IPS-15b (cell line): ENCODE results near the gene ERN2.
A peak's percentile ranks its signal among the peaks of the same experiment; 100 is the strongest.

Experiments used
- H3K27me3 ChIP-seq: one replicate; pipeline ENCODE4 v1.6.1; 2013; ENCODE audit warnings: low read length; ENCODE audit not compliant: control insufficient read depth, insufficient read depth
- H3K36me3 ChIP-seq: one replicate; pipeline ENCODE4 v1.6.1; 2013; ENCODE audit warnings: low read length; ENCODE audit not compliant: control insufficient read depth, insufficient read depth
- H3K4me1 ChIP-seq: one replicate; pipeline ENCODE4 v1.6.1; 2013; ENCODE audit warnings: mild to moderate bottlenecking, low read length; ENCODE audit not compliant: control insufficient read depth, insufficient read depth
- H3K4me3 ChIP-seq: one replicate; pipeline ENCODE4 v1.5.1; 2013; ENCODE audit warnings: low read depth, low read length
- H3K9ac ChIP-seq: one replicate; pipeline ENCODE4 v1.6.1; 2013; ENCODE audit warnings: low read depth, mild to moderate bottlenecking, low read length
- H3K9me3 ChIP-seq: one replicate; pipeline ENCODE4 v1.6.1; 2013; ENCODE audit warnings: mild to moderate bottlenecking, low read length; ENCODE audit not compliant: control insufficient read depth, insufficient read depth

The ERN2 gene

DNA sequence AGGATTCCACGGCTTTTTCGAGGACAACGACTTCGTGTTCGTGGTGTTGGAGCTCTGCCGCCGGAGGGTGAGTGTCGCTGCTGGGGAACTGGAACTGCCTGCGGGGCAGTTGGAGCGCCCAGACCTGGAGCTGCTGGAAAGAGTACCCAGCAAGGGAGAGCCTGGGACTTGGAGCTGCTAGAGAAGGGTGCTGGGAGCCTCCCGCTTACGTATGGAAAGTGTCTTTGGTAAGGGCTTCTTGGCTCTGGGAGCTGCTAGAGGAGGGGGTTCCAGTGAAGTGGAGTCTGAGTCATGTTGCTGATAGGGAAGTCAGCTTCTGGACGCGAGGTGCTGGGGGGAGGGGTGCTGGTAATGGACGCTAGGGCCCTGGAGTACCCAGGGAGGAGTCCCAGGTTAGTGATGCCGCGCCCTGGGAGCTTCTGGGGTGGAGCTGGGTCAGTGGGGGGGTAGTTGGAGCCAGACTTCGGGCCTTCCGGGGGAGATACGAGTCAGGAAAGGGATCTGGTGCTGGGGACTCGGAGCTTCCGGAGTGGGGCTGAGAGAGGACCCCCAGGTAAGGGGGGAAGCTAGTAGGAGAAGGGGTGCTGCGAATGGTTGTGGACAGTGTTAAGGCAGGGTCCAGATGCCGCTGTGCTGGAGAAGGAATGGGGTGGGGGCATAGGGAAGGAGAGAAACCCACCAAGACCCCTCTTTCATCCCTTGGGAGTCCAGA, 33.6 kb downstream of the ERN2 start:
- H3K27me3 ChIP-seq: no peaks in the 10 kb centered on the region
- H3K9me3 ChIP-seq: no peaks in the 10 kb centered on the region
- peak overlapping the region; percentile 98 for H3K9ac ChIP-seq
- peak overlapping the region; percentile 97 for H3K4me3 ChIP-seq
- H3K36me3 ChIP-seq: peaks cover 44% of the 10 kb centered on the region
- H3K4me1 ChIP-seq: peaks cover 12% of the 10 kb centered on the region

- peaks cover 12% of the 10 kb centered on the region for H3K4me1 ChIP-seq
- H3K9me3 ChIP-seq: no peaks in the 10 kb centered on the region
- H3K4me3 ChIP-seq: peak within 1 kb of the TSS; percentile 97
- peak within 1 kb of the TSS; percentile 98 for H3K9ac ChIP-seq
- no peaks in the 10 kb centered on the region for H3K27me3 ChIP-seq
- H3K36me3 ChIP-seq: peaks cover 40% of the 10 kb centered on the region
These were observed 34.4 kb downstream of the ERN2 start, which contains the start of gene PLK1 for GRCh38 chr16:23678430-23679273. PLK1 (plus strand) TSS chr16:23678889; CDS start chr16:23678933, 44 bp downstream.

- Histone ChIP-seq H3K4me3 (no peak overlapping the region), H3K27me3 (no peaks in the 10 kb centered on the region), H3K9me3 (no peaks in the 10 kb centered on the region), H3K9ac (no peak overlapping the region), H3K36me3 (peaks cover 26% of the 10 kb centered on the region), H3K4me1 (peaks cover 12% of the 10 kb centered on the region)
These were observed 36.0 kb downstream of the ERN2 start for GRCh38 chr16:23676924-23677480.

DNA sequence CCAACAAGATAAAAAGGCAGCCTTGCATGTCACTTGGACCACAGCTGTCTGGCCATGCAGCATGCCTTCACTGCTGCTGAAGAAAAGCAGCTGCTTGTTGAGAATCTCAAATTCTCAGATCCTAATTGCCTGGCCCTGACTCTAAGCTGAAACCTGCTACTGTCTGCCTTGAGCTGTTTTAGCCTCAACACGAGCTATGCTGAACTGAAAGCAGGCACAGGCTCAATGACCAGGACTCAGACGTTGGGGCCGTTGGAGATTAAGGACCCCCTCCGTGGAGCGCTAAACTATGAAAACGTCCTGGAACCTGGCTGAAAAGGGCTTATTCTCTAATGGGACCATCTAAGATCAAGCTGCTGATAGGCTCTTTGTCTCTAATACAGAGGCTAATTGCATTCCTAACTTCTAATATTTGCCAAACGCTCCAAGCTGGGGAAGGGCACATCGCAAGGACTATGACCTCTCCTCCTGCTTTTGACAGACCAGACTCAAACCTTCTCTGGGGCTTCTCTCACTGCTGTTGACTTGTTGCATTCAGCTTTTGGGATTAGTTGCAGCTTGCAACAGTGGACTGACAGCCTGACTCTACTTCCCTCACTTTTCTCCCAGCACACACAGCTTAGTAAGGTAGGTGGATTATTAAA, 38.9 kb downstream of the ERN2 start:
- Histone ChIP-seq H3K36me3 (peaks cover 9% of the 10 kb centered on the region), H3K4me3 (no peak overlapping the region), H3K9me3 (no peaks in the 10 kb centered on the region), H3K27me3 (no peaks in the 10 kb centered on the region), H3K4me1 (peaks cover 3% of the 10 kb centered on the region), H3K9ac (no peak overlapping the region)

DNA sequence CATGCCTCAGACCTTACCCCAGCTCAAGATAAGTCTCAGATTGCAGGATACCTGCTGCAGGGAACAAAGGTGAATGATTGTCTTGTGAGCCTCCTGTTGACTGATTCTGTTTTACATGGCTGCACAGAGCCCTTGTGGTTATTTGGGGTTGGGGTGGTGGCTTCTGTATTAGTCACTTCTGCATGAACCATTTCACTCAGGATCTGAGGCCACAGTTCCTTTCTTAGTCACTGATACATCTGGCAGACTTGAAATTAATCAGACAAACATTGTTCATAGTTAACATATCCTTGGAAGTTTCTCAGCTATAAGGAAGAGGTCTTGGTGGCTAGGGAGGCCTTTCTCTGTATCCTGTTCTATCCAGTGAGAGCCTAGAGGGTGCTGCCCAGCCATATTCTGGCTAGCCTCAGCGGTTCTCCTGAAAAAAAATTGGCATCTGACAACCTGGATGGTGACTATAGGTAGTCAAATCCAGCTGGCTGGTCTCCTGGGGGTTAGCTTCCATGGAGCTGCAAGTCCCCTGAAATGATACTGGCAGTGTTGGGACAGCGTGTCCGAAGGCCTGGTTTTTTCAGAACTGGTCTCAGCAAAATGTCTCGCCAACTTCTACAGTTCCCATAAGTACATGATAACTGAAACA, 42.8 kb downstream of the ERN2 start:
- Histone ChIP-seq H3K9me3 (no peaks in the 10 kb centered on the region), H3K9ac (no peak overlapping the region), H3K27me3 (no peaks in the 10 kb centered on the region), H3K36me3 (peaks cover 15% of the 10 kb centered on the region), H3K4me1 (no peaks in the 10 kb centered on the region), H3K4me3 (no peak overlapping the region)

DNA sequence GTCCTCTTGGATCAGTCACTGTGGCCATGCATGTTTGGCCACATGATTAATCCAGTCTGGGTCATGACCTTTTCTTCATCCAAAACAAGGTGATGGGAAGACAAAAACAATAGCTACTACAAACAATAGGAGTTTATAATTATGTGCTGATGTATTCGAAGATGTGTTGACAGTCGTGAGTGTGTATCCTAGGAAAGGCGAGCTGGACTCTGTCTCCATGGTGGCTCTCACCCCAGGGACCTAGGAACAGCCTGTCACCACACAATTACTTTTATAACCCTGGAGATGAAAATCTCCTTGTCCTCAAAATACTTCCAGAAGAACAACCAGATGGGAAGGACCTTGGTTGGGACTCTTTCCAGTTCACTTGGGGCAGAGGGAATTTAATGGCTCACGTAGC, 44.1 kb downstream of the ERN2 start:
- Histone ChIP-seq H3K9me3 (no peaks in the 10 kb centered on the region), H3K27me3 (no peaks in the 10 kb centered on the region), H3K9ac (no peak overlapping the region), H3K4me3 (no peak overlapping the region), H3K4me1 (no peaks in the 10 kb centered on the region), H3K36me3 (peaks cover 16% of the 10 kb centered on the region)

- H3K4me1 ChIP-seq: no peaks in the 10 kb centered on the region
- peaks cover 16% of the 10 kb centered on the region for H3K36me3 ChIP-seq
- no peak overlapping the region for H3K4me3 ChIP-seq
- H3K27me3 ChIP-seq: no peaks in the 10 kb centered on the region
- no peaks in the 10 kb centered on the region for H3K9me3 ChIP-seq
- no peak overlapping the region for H3K9ac ChIP-seq
These were observed 44.8 kb downstream of the ERN2 start for GRCh38 chr16:23668225-23668624.

DNA sequence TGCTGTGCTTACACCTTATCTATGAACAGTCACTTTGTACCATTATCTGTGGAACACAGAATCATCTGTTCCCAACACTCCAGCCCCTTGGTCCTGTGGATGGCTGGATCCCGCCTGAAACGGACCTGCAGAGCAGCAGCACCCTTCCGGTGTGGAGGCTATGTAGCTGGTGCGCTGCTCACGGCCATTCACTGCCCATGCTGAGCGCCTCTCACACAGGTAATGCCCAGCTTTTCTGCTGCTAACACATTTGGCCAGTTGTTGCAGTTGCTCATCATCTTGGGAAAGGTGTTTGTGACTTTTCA, 45.7 kb downstream of the ERN2 start:
- Histone ChIP-seq H3K27me3 (no peaks in the 10 kb centered on the region), H3K9me3 (no peaks in the 10 kb centered on the region), H3K36me3 (peaks cover 19% of the 10 kb centered on the region), H3K4me3 (no peak overlapping the region), H3K9ac (no peak overlapping the region), H3K4me1 (no peaks in the 10 kb centered on the region)

DNA sequence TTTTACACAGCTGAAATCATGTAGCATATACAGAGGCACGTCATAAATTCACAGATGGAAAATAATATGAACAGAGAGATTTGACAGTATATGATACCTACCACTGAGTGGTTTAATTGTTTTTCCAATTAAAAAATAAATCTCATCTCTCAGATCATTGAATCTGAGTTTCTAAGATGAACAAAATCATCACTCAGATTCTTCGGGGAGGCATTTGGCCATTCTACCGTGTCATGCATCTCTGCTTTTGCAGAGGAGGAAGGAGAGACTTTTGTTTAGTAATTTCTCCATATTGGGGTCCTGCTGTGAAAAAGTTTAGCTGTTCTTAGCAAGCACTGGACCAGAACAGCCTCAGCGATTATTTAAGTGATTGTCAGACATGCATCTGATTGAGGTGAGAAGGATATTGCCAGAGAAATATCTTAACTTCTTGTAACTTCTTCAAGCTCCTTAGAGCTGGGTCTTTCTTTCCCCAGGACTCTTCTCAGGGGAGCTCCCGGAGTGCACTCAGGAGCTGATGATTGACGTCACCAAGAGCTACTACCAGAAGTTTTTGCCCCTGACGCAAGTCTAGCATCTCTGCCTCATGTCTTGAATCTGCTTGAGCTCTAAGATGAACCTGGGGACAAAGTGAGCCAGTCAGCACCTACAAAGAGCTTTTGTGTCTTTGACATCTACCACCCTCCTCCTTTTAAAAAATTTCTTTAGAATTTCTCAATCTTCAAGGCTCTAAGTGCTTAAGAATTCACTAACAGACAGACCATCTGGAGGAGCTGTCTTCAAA, 46.3 kb downstream of the ERN2 start:
- Histone ChIP-seq H3K36me3 (peaks cover 20% of the 10 kb centered on the region), H3K4me1 (no peaks in the 10 kb centered on the region), H3K9ac (no peak overlapping the region), H3K27me3 (no peaks in the 10 kb centered on the region), H3K4me3 (no peak overlapping the region), H3K9me3 (no peaks in the 10 kb centered on the region)

DNA sequence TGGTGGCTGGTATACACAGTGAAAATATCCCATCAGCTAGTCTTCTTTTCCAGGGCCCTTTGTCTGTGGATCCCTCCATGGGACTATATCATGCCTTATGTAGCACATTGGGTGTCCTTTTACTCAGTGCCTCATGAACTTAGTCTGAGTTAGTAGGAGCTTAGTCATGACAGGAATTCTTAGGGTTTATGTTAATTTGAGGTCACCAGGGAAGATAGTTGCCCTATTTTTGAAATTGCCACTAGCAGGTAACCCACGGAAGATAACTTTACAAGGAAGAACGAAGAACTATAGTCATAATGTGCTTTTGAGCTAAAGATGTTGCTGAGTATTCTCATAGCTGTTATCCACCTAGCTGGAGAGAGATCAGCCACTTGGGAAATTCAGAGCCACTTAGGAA, 49.1 kb downstream of the ERN2 start:
- no peaks in the 10 kb centered on the region for H3K9me3 ChIP-seq
- peaks cover 25% of the 10 kb centered on the region for H3K36me3 ChIP-seq
- no peaks in the 10 kb centered on the region for H3K4me1 ChIP-seq
- no peak overlapping the region for H3K4me3 ChIP-seq
- H3K9ac ChIP-seq: no peak overlapping the region
- no peaks in the 10 kb centered on the region for H3K27me3 ChIP-seq
